Transverse colon (tissue), 4 donors: Measurements from ENCODE around the gene TRIM15. TPM values are rescaled to one million over a fixed set of nuclear protein-coding genes. Genes with fewer than 3 reads are reported as not detected.
A peak's percentile ranks its signal among the peaks of the same experiment; 100 is the strongest.

Experiments used
- DNase-seq: peaks from one replicate; pipeline ENCODE4 v3.0.0-alpha.2; 2019
- H3K27ac ChIP-seq, 4 donors: fragments of 200-600 bp; sonication (generic); 2 replicates each; pipeline ENCODE4 v1.5.1; 2016 to 2018; ENCODE audit warnings: inconsistent platforms in 4 of 4
- H3K27me3 ChIP-seq: fragments of 200-600 bp; sonication (generic); 2 replicates; pipeline ENCODE4 v1.5.1; 2017; ENCODE audit warnings: inconsistent platforms
- H3K36me3 ChIP-seq, 4 donors: fragments of 200-600 bp; sonication (generic); 2 replicates each; pipeline ENCODE4 v1.5.1; 2017 to 2019; ENCODE audit warnings: inconsistent platforms in 4 of 4
- H3K4me1 ChIP-seq, 4 donors: fragments of 200-600 bp; sonication (generic); 2 replicates each; pipeline ENCODE4 v1.5.1; 2017 to 2020; ENCODE audit warnings: inconsistent platforms in 4 of 4
- H3K4me3 ChIP-seq, 4 donors: fragments of 200-600 bp; sonication (generic); 1 replicate in 1 of 4; 2 replicates in 3 of 4; pipeline versions ENCODE4 v1.5.1 to v1.6.1; 2017 to 2019; ENCODE audit warnings: inconsistent platforms in 4 of 4
- H3K9me3 ChIP-seq, 2 donors: fragments of 200-600 bp; sonication (generic); 2 replicates each; pipeline ENCODE4 v1.5.1; 2017 to 2019; ENCODE audit warnings: inconsistent platforms in 2 of 2
- CTCF ChIP-seq, 5 experiments: fragments of 200-600 bp in 3 of 5; fragments of 450-650 bp in 2 of 5; sonication (generic) in 3 of 5; IDR thresholded peaks; 1 replicate in 2 of 5; 2 replicates in 3 of 5; pipeline ENCODE4 v1.5.1; 2016 to 2017; ENCODE audit warnings: antibody characterized with exemption in 5 of 5, inconsistent platforms in 3 of 5, mild to moderate bottlenecking in 2 of 5, moderate library complexity in 1 of 5
- EP300 ChIP-seq: sonication (generic); formaldehyde crosslinking; IDR thresholded peaks from one replicate; pipeline ENCODE4 v1.6.1; 2017; ENCODE audit warnings: antibody characterized with exemption, low read depth
- POLR2A ChIP-seq: fragments of 450-650 bp; IDR thresholded peaks from one replicate; pipeline ENCODE4 v1.6.1; 2016; ENCODE audit warnings: antibody characterized with exemption, mild to moderate bottlenecking, moderate library complexity
- POLR2AphosphoS5 ChIP-seq, 3 donors: sonication (generic); formaldehyde crosslinking; IDR thresholded peaks; one replicate each; pipeline ENCODE4 v1.6.1; 2016; ENCODE audit warnings: antibody characterized with exemption in 3 of 3
- WGBS, 2 donors: methylation state at CpG; one replicate each; pipeline ENCODE4 v1.1.5; 2018; ENCODE audit warnings: low coverage in 1 of 2; 5-methylcytosine and 5-hydroxymethylcytosine counted together
- in situ Hi-C, 4 donors: fragments of 200-750 bp; cut with MboI; loops; one replicate each; pipeline versions ENCODE4 v1.15.0 to v1.15.1; 2017; ENCODE audit warnings: low sequenced_read_pairs in 3 of 4, low pct_ligation_motif_present in 1 of 4, low pct_unique_long_range_greater_than_20kb in 1 of 4
- intact Hi-C: fragments of 100-400 bp; cut with DNase I; formaldehyde crosslinking; loops from one replicate; pipeline ENCODE4 v1.15.1; 2023; ENCODE audit warnings: low total_unique reads
- total RNA-seq, 4 donors: library from RNA; depleted of rRNA; stranded (reverse); fragments of >200 nt; gene quantifications; one replicate each; pipeline ENCODE4 v1.1.0, GENCODE V29; 2016

TRIM15 gene
- total RNA-seq, 4 donors from 2014 or later: 5.8 to 90.7 (median 51.8) TPM

DNA sequence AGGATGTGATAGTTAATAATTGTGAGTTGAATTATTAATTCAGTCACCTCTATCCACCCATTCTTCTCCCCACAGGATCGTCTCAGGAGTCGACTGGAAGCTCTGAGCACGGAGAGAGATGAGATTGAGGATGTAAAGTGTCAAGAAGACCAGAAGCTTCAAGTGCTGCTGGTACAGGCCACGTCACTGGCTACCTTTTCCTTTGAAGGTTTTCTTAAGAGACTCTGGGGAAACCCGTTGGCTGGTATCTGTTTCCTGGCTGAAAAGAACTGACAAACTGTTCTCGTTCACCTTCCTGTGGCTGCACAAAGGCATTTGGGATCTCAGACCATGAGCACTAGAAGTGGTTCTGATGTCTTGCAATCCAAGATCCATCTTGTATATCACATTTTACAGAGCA is 3.8 kb downstream of the TRIM15 start:
- H3K4me3 ChIP-seq: no peak overlapping the region
- no peak for TF ChIP-seq CTCF (IDR thresholded peaks at IDR 0.05)
- WGBS, 2 donors: 62 to 65% methylated on average over 4 to 6 of the region's 6 CpGs
- H3K27me3 ChIP-seq: peaks cover 20% of the 10 kb centered on the region
- no peaks in the 10 kb centered on the region for H3K9me3 ChIP-seq
- in situ Hi-C loops (no loop called here), intact Hi-C loops (no loop called here)
- peaks cover 0 to 10% (median 6%) of the 10 kb centered on the region in 4 donors for H3K4me1 ChIP-seq
- no peak overlapping the region for H3K27ac ChIP-seq
- H3K36me3 ChIP-seq: peaks cover 0 to 6% (median 0%) of the 10 kb centered on the region in 4 donors
- DNase-seq: no peak

DNA sequence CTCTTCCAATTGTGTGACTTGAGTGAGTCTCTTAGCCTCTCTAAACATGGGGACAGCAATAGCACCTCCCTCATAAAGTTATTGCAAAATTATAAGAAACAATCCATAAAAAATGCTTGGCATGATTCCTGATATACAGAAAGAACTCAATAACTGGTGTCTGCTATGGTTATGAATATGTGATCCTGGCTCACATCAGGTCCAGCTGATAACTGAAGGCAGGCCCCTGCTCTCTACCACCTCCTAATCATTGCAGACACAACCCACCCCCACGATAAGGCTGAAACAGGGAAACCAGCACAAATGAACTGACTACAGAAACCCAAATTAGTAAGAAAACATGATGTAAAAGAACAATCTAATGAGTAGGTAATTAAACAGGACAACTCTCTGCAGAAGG is 5.4 kb downstream of the TRIM15 start:
- whole genome bisulfite sequencing, 2 donors: 88% methylated on average over 1 of the region's 1 CpG; no CpG with 5 or more reads in 1 of the 2 donors
- Histone ChIP-seq H3K9me3 (no peaks in the 10 kb centered on the region), H3K27me3 (peaks cover 35% of the 10 kb centered on the region), H3K36me3 (peaks cover 0 to 6% (median 0%) of the 10 kb centered on the region in 4 donors), H3K27ac (no peak overlapping the region), H3K4me3 (no peak overlapping the region), H3K4me1 (peaks cover 0 to 9% (median 6%) of the 10 kb centered on the region in 4 donors)
- TF ChIP-seq POLR2AphosphoS5 (IDR thresholded peaks at IDR 0.05): no peak
- TF ChIP-seq EP300: no peak
- no peak for DNase-seq
- intact Hi-C loops (no loop called here), in situ Hi-C loops (no loop called here)

DNA sequence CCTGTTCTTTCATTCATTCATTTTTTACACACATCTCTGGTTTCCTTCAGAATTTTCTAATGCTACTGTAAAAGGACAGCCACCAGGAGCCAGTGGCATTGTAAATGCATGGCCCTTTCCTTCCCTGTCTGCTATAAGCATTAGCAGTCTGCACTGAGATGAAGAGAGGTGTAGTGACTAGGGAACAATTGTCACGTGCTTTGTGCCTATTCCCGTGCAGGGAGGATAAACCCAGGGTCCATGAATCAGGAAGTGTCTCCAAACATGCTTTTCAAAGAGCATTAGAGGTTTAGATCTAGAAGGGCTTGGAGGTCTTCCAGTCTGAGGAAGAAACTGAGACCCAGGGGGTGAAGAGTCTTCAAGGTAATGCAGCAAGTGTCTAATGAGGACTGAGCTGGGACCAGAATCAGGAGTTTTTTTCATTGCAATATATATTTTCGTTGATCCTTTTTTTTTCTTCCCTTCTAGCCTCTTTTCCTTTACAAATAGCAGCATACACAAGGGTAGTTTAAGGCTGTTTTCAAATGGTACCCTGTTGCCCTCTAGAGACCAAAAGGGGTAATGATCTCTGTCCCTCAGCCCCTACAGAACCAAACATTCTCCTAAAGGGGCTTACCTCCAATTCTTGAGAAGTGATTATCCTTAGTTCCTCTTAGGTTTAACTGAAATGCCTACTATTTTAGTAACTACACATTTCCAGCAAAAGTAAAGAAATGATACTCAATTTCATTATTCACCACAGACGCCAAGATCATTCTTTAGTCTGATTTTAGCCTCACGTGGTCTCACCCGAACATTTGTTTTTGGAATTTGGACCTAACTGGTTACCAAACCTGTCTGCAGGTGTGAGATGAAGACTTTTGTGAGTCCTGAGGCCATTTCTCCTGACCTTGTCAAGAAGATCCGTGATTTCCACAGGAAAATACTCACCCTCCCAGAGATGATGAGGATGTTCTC is 6.6 kb downstream of the TRIM15 start:
- TF ChIP-seq POLR2A (no peak), POLR2AphosphoS5 (IDR thresholded peaks at IDR 0.05) (no peak), EP300 (no peak), CTCF (IDR thresholded peaks at IDR 0.05) (peak; percentile 73 to 77 (median 74))
- 39 to 44% methylated on average over 4 to 7 of the region's 7 CpGs for WGBS, 2 donors
- H3K36me3 ChIP-seq: peaks cover 0 to 6% (median 0%) of the 10 kb centered on the region in 4 donors
- no peak overlapping the region for H3K4me3 ChIP-seq
- no peak overlapping the region for H3K27ac ChIP-seq
- peaks cover 0 to 9% (median 2%) of the 10 kb centered on the region in 4 donors for H3K4me1 ChIP-seq
- intact Hi-C loops (no loop called here), in situ Hi-C loops (no loop called here)
- no peak for DNase-seq
- H3K27me3 ChIP-seq: peaks cover 38% of the 10 kb centered on the region
- no peaks in the 10 kb centered on the region for H3K9me3 ChIP-seq

- TF ChIP-seq CTCF (IDR thresholded peaks at IDR 0.05) (no peak), POLR2AphosphoS5 (IDR thresholded peaks at IDR 0.05) (no peak), POLR2A (no peak), EP300 (no peak)
- Histone ChIP-seq H3K4me1 (peaks cover 0 to 9% (median 2%) of the 10 kb centered on the region in 4 donors), H3K4me3 (peak overlapping the region in 2 of 4 donors; percentile 9 to 19), H3K27me3 (peaks cover 48% of the 10 kb centered on the region), H3K9me3 (no peaks in the 10 kb centered on the region), H3K27ac (no peak overlapping the region), H3K36me3 (peaks cover 0 to 6% (median 0%) of the 10 kb centered on the region in 4 donors)
- intact Hi-C loops (no loop called here), in situ Hi-C loops (no loop called here)
- DNase-seq: no peak
- WGBS, 2 donors: 33 to 45% methylated on average over 8 to 55 of the region's 62 CpGs
Measured at GRCh38 chr6:30171677-30172471, 8.5 kb downstream of the TRIM15 start.
